ENCODE results near the gene UBAC1.

Gene UBAC1

DNA sequence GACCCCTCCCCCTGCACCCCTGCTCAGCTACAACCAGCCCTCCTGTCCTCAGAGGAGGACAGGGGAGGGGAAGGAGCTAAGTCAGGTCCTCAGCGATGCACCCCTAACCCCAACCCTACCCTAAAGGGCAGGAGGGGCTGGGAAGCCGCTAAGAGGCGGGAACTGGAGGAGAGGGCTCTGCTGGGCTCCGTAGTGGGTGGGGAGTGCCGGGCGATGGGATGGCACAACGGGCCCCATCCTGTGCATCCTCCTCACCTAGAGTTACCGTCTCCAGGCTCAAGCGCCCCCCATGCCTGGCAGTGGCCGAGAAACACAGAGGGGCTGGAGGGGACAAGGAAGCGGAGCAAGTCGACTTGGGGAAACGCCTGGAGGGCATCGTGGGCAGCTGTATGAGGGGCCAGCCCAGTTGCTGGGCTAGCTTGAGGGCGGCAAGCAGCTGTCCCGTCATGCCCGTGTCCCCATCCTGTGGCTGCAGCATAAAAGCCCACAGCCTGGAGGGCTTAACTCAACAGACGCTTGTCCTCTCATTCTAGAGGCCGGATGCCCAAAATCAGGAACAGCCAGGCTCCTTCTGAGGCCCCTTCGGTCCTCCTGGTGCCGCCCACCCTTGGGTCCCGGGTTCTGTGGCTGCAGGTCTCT lies 23.0 kb upstream of the UBAC1 start:
- H3K4me3 ChIP-seq (ENCODE audit: low read depth, low read length): no peak overlapping the region
- TF ChIP-seq, protein P1, sequence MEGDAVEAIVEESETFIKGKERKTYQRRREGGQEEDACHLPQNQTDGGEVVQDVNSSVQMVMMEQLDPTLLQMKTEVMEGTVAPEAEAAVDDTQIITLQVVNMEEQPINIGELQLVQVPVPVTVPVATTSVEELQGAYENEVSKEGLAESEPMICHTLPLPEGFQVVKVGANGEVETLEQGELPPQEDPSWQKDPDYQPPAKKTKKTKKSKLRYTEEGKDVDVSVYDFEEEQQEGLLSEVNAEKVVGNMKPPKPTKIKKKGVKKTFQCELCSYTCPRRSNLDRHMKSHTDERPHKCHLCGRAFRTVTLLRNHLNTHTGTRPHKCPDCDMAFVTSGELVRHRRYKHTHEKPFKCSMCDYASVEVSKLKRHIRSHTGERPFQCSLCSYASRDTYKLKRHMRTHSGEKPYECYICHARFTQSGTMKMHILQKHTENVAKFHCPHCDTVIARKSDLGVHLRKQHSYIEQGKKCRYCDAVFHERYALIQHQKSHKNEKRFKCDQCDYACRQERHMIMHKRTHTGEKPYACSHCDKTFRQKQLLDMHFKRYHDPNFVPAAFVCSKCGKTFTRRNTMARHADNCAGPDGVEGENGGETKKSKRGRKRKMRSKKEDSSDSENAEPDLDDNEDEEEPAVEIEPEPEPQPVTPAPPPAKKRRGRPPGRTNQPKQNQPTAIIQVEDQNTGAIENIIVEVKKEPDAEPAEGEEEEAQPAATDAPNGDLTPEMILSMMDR (IDR thresholded peaks at IDR 0.05; ENCODE audit: insufficient read depth, low read depth, low read length, missing control alignments): no peak
- DNase-seq (ENCODE audit: low read depth): no peak

DNA sequence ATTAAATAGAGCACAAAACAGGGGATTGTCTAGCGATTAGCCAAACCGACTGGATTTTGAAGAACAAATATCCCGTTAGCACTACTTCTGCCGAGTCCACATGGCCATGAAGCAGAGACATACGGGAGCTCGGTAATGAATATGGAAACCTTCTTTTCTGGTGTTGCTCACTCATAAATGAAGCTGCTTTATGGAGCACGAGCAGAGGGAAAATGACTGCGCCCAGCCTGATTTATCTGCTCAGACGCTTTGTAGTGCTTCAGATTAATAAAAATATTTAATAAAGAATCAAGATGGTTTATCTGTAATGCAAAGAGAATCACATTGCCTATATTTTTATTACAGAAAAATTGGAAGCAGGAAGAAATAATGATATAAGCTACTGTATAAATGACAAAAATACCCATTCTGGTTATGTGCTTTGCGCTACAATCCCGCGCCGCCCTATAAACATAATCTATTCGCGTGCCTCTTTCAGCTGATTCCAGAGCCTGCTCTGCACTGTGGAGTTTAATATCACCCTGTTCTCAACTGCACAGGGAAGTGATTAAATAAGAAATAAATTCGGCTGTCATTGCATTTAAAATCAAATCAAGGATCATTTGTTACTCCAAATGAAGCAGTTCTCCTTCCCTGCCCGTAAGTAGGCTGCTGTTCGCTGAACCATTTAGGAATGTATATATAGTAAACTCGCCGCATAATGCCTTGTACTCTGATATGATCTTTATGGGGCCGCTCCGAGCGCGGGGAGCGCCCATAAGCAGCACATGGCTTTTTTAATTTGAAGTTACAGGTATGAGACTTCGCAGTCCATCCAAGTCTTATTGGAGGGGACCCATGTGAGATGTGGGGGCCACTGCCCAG lies 22.3 kb upstream of the UBAC1 start:
- TF ChIP-seq, protein P1 (IDR thresholded peaks at IDR 0.05; ENCODE audit: insufficient read depth, low read depth, low read length, missing control alignments): no peak
- DNase-seq (ENCODE audit: low read depth): no peak
- no peak overlapping the region for H3K4me3 ChIP-seq (ENCODE audit: low read depth, low read length)

DNA sequence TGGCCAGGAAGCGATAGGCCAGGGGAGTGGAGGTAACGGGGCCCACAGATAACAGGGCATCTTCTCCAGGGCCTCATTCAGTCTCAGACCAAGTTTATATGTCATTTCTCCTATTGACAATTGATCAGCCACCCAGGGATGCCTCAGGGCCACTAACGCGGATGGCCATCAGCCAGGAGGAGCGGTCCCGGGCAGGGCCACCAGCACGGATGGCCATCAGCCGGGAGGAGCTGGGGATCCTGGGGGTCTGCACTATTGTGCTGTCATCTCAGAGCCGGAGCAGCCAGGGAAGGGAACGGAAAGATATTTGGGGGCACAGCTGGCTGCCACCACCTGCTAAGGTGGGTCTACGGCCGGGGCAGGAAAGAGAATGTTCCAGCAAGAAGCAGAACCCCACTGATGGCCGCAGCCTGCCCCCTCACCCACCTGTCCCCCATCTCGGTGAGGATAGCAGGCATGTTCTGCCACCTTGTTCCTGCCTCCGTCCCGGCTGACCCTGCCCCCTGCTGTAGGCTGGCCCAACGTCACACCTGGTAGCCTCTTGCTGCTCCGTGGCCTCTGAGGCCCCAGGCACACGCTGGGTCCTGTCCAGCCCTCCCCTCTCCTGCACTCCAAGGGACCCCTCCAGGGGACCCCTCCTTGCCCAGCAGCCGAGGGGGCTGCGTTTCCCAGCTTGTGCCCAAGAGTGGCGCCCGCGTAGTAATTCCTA lies 21.5 kb upstream of the UBAC1 start:
- TF ChIP-seq, protein P1 (IDR thresholded peaks at IDR 0.05; ENCODE audit: insufficient read depth, low read depth, low read length, missing control alignments): no peak
- no peak for DNase-seq (ENCODE audit: low read depth)
- no peak overlapping the region for H3K4me3 ChIP-seq (ENCODE audit: low read depth, low read length)

GRCh38 chr9:135980926-135981630 lies 19.9 kb upstream of the UBAC1 start:
- DNase-seq (ENCODE audit: low read depth): no peak
- H3K4me3 ChIP-seq (ENCODE audit: low read depth, low read length): no peak overlapping the region
- TF ChIP-seq, protein P1 (IDR thresholded peaks at IDR 0.05; ENCODE audit: insufficient read depth, low read depth, low read length, missing control alignments): no peak

DNA sequence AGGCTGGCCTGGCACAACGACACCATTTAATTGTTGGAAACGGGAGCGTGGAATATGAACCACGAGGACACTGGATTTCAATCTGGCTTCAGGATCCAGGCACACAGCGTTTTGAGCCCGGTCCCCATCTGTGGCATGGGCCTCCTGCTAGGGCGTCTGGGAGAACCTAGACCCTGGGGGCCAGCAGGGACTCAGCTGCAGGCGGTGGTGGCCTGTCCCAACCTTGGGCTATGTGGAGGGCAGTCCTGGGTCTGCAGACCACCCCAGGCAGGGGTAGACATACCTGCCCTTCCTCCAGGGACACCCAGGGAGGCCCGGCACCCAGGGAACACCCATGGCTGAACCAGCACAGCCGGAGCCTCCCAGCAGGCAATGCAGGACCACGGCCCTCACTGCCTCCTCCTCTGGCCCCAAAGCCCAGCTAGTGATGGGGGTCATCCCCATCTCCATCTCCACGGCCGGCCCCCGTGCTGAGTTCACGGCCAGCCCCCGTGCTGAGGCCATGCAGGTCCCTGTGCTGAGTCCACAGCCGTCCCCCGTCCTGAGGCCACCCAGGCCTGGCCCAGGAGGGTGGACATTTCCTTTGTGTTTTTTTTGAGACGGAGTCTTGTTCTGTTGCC lies 18.5 kb upstream of the UBAC1 start:
- TF ChIP-seq, protein P1 (IDR thresholded peaks at IDR 0.05; ENCODE audit: insufficient read depth, low read depth, low read length, missing control alignments): no peak
- no peak for DNase-seq (ENCODE audit: low read depth)
- H3K4me3 ChIP-seq (ENCODE audit: low read depth, low read length): no peak overlapping the region
